Transverse colon (tissue), 4 donors: Measurements from ENCODE around the gene EYS. TPM values are rescaled to one million over a fixed set of nuclear protein-coding genes. Genes with fewer than 3 reads are reported as not detected.

ENCODE experiments used
- DNase-seq: peaks from one replicate; pipeline ENCODE4 v3.0.0-alpha.2; 2019
- H3K27ac ChIP-seq, 4 donors: fragments of 200-600 bp; sonication (generic); 2 replicates each; pipeline ENCODE4 v1.5.1; 2016 to 2018; ENCODE audit warnings: inconsistent platforms in 4 of 4
- H3K27me3 ChIP-seq: fragments of 200-600 bp; sonication (generic); 2 replicates; pipeline ENCODE4 v1.5.1; 2017; ENCODE audit warnings: inconsistent platforms
- H3K36me3 ChIP-seq, 4 donors: fragments of 200-600 bp; sonication (generic); 2 replicates each; pipeline ENCODE4 v1.5.1; 2017 to 2019; ENCODE audit warnings: inconsistent platforms in 4 of 4
- H3K4me1 ChIP-seq, 4 donors: fragments of 200-600 bp; sonication (generic); 2 replicates each; pipeline ENCODE4 v1.5.1; 2017 to 2020; ENCODE audit warnings: inconsistent platforms in 4 of 4
- H3K4me3 ChIP-seq, 4 donors: fragments of 200-600 bp; sonication (generic); 1 replicate in 1 of 4; 2 replicates in 3 of 4; pipeline versions ENCODE4 v1.5.1 to v1.6.1; 2017 to 2019; ENCODE audit warnings: inconsistent platforms in 4 of 4
- H3K9me3 ChIP-seq, 2 donors: fragments of 200-600 bp; sonication (generic); 2 replicates each; pipeline ENCODE4 v1.5.1; 2017 to 2019; ENCODE audit warnings: inconsistent platforms in 2 of 2
- CTCF ChIP-seq, 5 experiments: fragments of 200-600 bp in 3 of 5; fragments of 450-650 bp in 2 of 5; sonication (generic) in 3 of 5; IDR thresholded peaks; 1 replicate in 2 of 5; 2 replicates in 3 of 5; pipeline ENCODE4 v1.5.1; 2016 to 2017; ENCODE audit warnings: antibody characterized with exemption in 5 of 5, inconsistent platforms in 3 of 5, mild to moderate bottlenecking in 2 of 5, moderate library complexity in 1 of 5
- EP300 ChIP-seq: sonication (generic); formaldehyde crosslinking; IDR thresholded peaks from one replicate; pipeline ENCODE4 v1.6.1; 2017; ENCODE audit warnings: antibody characterized with exemption, low read depth
- POLR2A ChIP-seq: fragments of 450-650 bp; IDR thresholded peaks from one replicate; pipeline ENCODE4 v1.6.1; 2016; ENCODE audit warnings: antibody characterized with exemption, mild to moderate bottlenecking, moderate library complexity
- POLR2AphosphoS5 ChIP-seq, 3 donors: sonication (generic); formaldehyde crosslinking; IDR thresholded peaks; one replicate each; pipeline ENCODE4 v1.6.1; 2016; ENCODE audit warnings: antibody characterized with exemption in 3 of 3
- WGBS, 2 donors: methylation state at CpG; one replicate each; pipeline ENCODE4 v1.1.5; 2018; ENCODE audit warnings: low coverage in 1 of 2; 5-methylcytosine and 5-hydroxymethylcytosine counted together
- in situ Hi-C, 4 donors: fragments of 200-750 bp; cut with MboI; loops; one replicate each; pipeline versions ENCODE4 v1.15.0 to v1.15.1; 2017; ENCODE audit warnings: low sequenced_read_pairs in 3 of 4, low pct_ligation_motif_present in 1 of 4, low pct_unique_long_range_greater_than_20kb in 1 of 4
- intact Hi-C: fragments of 100-400 bp; cut with DNase I; formaldehyde crosslinking; loops from one replicate; pipeline ENCODE4 v1.15.1; 2023; ENCODE audit warnings: low total_unique reads
- total RNA-seq, 4 donors: library from RNA; depleted of rRNA; stranded (reverse); fragments of >200 nt; gene quantifications; one replicate each; pipeline ENCODE4 v1.1.0, GENCODE V29; 2016

The EYS gene
- total RNA-seq, 4 donors from 2014 or later = 0.41 TPM; not detected in 3

- no peak overlapping the region for H3K4me3 ChIP-seq
- no peaks in the 10 kb centered on the region for H3K27me3 ChIP-seq
- in situ Hi-C loops = no loop called here
- WGBS, 2 donors = 63 to 82% methylated on average over 2 of the region's 2 CpGs
- no peaks in the 10 kb centered on the region for H3K4me1 ChIP-seq
- DNase-seq = no peak
- H3K9me3 ChIP-seq = no peaks in the 10 kb centered on the region
- H3K27ac ChIP-seq = no peak overlapping the region
- no peaks in the 10 kb centered on the region for H3K36me3 ChIP-seq
- intact Hi-C loops = loop anchor here (10.0 kb wide), 1 partner anchor 414 kb away; no protein-coding TSS in a partner anchor
- no peak for TF ChIP-seq POLR2A
- no peak for TF ChIP-seq POLR2AphosphoS5 (IDR thresholded peaks at IDR 0.05)
- TF ChIP-seq EP300 = no peak
- no peak for TF ChIP-seq CTCF (IDR thresholded peaks at IDR 0.05)
These were observed 1796.0 kb downstream of the EYS start for GRCh38 chr6:63910863-63911551.

- 54 to 55% methylated on average over 3 to 4 of the region's 4 CpGs for WGBS, 2 donors
- TF ChIP-seq POLR2A (no peak), POLR2AphosphoS5 (IDR thresholded peaks at IDR 0.05) (no peak), CTCF (IDR thresholded peaks at IDR 0.05) (no peak), EP300 (no peak)
- H3K9me3 ChIP-seq = no peaks in the 10 kb centered on the region
- intact Hi-C loops (no loop called here), in situ Hi-C loops (no loop called here)
- no peaks in the 10 kb centered on the region for H3K4me1 ChIP-seq
- no peak for DNase-seq
- no peaks in the 10 kb centered on the region for H3K27me3 ChIP-seq
- no peaks in the 10 kb centered on the region for H3K36me3 ChIP-seq
- H3K4me3 ChIP-seq = no peak overlapping the region
- no peak overlapping the region for H3K27ac ChIP-seq
These were observed 1802.3 kb downstream of the EYS start for GRCh38 chr6:63904650-63905248.

DNA sequence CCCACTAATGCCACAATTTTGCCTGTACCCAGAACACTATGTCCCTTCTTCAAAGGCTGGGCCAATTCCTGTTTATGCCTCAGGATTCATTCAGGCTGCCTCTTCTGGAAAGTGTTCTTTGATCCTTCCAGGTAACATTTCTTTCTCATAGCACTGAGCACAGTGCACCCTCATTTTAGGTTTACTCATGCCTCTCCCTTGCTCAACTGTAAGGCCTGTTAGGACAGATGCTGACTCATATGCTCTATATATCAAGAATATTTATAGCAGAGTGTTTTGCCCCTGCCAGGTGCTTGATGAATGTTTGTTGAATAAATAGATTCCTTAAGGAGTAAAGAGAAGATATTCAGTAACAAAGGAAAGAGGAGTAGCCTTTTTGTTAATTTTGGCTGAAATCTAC lies 1807.5 kb downstream of the EYS start:
- no peaks in the 10 kb centered on the region for H3K9me3 ChIP-seq
- H3K27ac ChIP-seq = no peak overlapping the region
- H3K4me1 ChIP-seq = no peaks in the 10 kb centered on the region
- intact Hi-C loops (no loop called here), in situ Hi-C loops (no loop called here)
- H3K27me3 ChIP-seq = no peaks in the 10 kb centered on the region
- no peak overlapping the region for H3K4me3 ChIP-seq
- no peak for TF ChIP-seq POLR2A
- TF ChIP-seq CTCF (IDR thresholded peaks at IDR 0.05) = no peak
- no peak for TF ChIP-seq POLR2AphosphoS5 (IDR thresholded peaks at IDR 0.05)
- TF ChIP-seq EP300 = no peak
- no peaks in the 10 kb centered on the region for H3K36me3 ChIP-seq
- no peak for DNase-seq

DNA sequence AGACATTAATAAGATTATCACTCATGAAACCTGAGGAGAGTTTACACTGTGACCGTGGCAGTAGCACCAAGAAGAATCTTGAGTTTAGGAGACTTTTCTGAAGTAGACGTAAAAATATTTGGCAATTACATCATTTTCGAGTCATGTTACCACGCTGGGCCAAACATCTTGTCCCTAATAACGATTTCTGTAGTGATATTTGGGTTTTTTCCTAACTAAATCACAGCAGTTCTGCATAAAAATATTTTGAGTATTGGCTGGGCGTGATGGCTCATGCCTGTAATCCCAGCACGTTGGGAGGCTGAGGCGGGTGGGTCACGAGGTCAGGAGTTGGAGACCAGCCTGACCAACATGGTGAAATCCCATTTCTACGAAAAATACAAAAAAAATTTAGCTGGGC lies 1809.1 kb downstream of the EYS start:
- in situ Hi-C loops = no loop called here
- intact Hi-C loops = no loop called here

More for the DNA sequence above, 1809.1 kb downstream of the EYS start:
- WGBS, 2 donors = 66 to 69% methylated on average over 10 of the region's 10 CpGs
- Histone ChIP-seq H3K4me3 (no peak overlapping the region), H3K36me3 (no peaks in the 10 kb centered on the region), H3K27ac (no peak overlapping the region), H3K4me1 (no peaks in the 10 kb centered on the region), H3K27me3 (no peaks in the 10 kb centered on the region), H3K9me3 (no peaks in the 10 kb centered on the region)
- no peak for TF ChIP-seq POLR2A
- TF ChIP-seq CTCF (IDR thresholded peaks at IDR 0.05) = no peak
- TF ChIP-seq EP300 = no peak
- TF ChIP-seq POLR2AphosphoS5 (IDR thresholded peaks at IDR 0.05) = no peak
- no peak for DNase-seq
